HepG2 (cell line): ENCODE measurements around the gene GALNT10. TPM values are rescaled to one million over a fixed set of nuclear protein-coding genes. Genes with fewer than 3 reads are reported as not detected.

ENCODE experiments used
- ATAC-seq: fragments of 200-7000 bp; cut with Tn5 transposase; 3 replicates; pipeline ENCODE4 v1.9.1; 2020; ENCODE audit warnings: mild to moderate bottlenecking, moderate library complexity
- BruUV-seq: library from RNA; stranded (reverse); fragments of 400-500 nt; replicated peaks from 2 replicates; lab custom pipeline; 2021; lab: Mats Ljungman, UMichigan
- CTCF ChIA-PET: fragments of 300-600 bp; formaldehyde crosslinking; extraction: SDS; loops from one replicate; lab custom pipeline; 2021; ENCODE audit warnings: low total read pairs, inconsistent platforms, low intra/inter-chr PET ratio; lab: Yijun Ruan, JAX
- POLR2A ChIA-PET: fragments of 350-600 bp; sonication (Branson Sonifier 250); formaldehyde crosslinking; loops from one replicate; lab custom pipeline; 2020; ENCODE audit warnings: antibody characterized with exemption, inconsistent platforms; lab: Yijun Ruan, JAX
- DNase-seq: peaks from one replicate; pipeline ENCODE4 v3.0.0-alpha.2; 2015; ENCODE audit warnings: low spot score
- FAIRE-seq: peaks from 3 replicates; lab custom pipeline; 2011; peaks lifted over from hg19 to GRCh38; lab: Jason Lieb, UNC
- H2AFZ ChIP-seq: one replicate; pipeline ENCODE4 v1.6.1; 2011; ENCODE audit warnings: low read length, inconsistent platforms
- H3K27ac ChIP-seq: fragments of 300-600 bp; 3 replicates; pipeline ENCODE4 v1.8.0; 2011; ENCODE audit warnings: mixed run types, mild to moderate bottlenecking, mixed read lengths, low read length, inconsistent platforms; ENCODE audit not compliant: insufficient read depth; ENCODE audit errors: extremely low read length
- H3K27me3 ChIP-seq, 2 experiments: fragments of 200-600 bp in 1 of 2; 2 replicates in 1 of 2; 3 replicates in 1 of 2; pipeline versions ENCODE4 v1.6.0 to v1.8.0; 2011; ENCODE audit warnings: low read length in 2 of 2, mild to moderate bottlenecking in 2 of 2, moderate library complexity in 2 of 2, inconsistent platforms in 1 of 2; ENCODE audit not compliant: insufficient read depth in 2 of 2, control insufficient read depth in 1 of 2
- H3K36me3 ChIP-seq, 2 experiments: fragments of 200-600 bp in 1 of 2; replicated peaks in 1 of 2; 2 replicates in 1 of 2; 3 replicates in 1 of 2; pipeline versions ENCODE4 v1.5.1 to v1.8.0; 2011; ENCODE audit warnings: low read length in 2 of 2, inconsistent platforms in 1 of 2; ENCODE audit not compliant: insufficient read depth in 2 of 2, control insufficient read depth in 1 of 2
- H3K4me1 ChIP-seq: 2 replicates; pipeline ENCODE4 v1.5.1; 2012; ENCODE audit warnings: low read length, inconsistent platforms; ENCODE audit not compliant: insufficient read depth
- H3K4me2 ChIP-seq: 2 replicates; pipeline ENCODE4 v1.6.0; 2011; ENCODE audit warnings: low read depth, low read length, inconsistent platforms
- H3K4me3 ChIP-seq, 3 experiments: fragments of 200-600 bp in 1 of 3; sonication (generic), shearing (Covaris generic) in 1 of 3; replicated peaks in 1 of 3; 2 replicates each; pipeline ENCODE4 v1.5.1; 2011 to 2016; ENCODE audit warnings: low read length in 3 of 3, inconsistent platforms in 2 of 3, low read depth in 2 of 3, mild to moderate bottlenecking in 2 of 3, control low read depth in 1 of 3, mixed read lengths in 1 of 3; ENCODE audit not compliant: insufficient read depth in 1 of 3
- H3K79me2 ChIP-seq: one replicate; pipeline ENCODE4 v1.6.1; 2011; ENCODE audit warnings: low read length, inconsistent platforms; ENCODE audit not compliant: insufficient read depth
- H3K9ac ChIP-seq: 2 replicates; pipeline ENCODE4 v1.6.0; 2011; ENCODE audit warnings: mild to moderate bottlenecking, low read depth, low read length, inconsistent platforms; ENCODE audit not compliant: insufficient read depth
- H3K9me3 ChIP-seq: 2 replicates; pipeline ENCODE4 v1.5.1; 2012; ENCODE audit warnings: mild to moderate bottlenecking, low read length
- H4K20me1 ChIP-seq: 2 replicates; pipeline ENCODE4 v1.6.0; 2011; ENCODE audit warnings: inconsistent platforms, mild to moderate bottlenecking, low read length, moderate library complexity; ENCODE audit not compliant: insufficient read depth
- AKNA ChIP-seq: sonication (generic); formaldehyde crosslinking; IDR thresholded peaks from 2 replicates; pipeline ENCODE4 v1.4.0; 2020; ENCODE audit warnings: missing genetic modification reagents, borderline replicate concordance
- CBX5 ChIP-seq: sonication (generic); formaldehyde crosslinking; IDR thresholded peaks from 2 replicates; pipeline ENCODE4 v1.4.0; 2020; ENCODE audit warnings: missing genetic modification reagents, borderline replicate concordance
- KDM3A ChIP-seq: IDR thresholded peaks from 2 replicates; pipeline ENCODE4 v1.6.1; 2018; ENCODE audit warnings: low read depth, missing compliant biosample characterization
- KLF13 ChIP-seq: sonication (generic); formaldehyde crosslinking; IDR thresholded peaks from 2 replicates; pipeline ENCODE4 v1.4.0; 2020; ENCODE audit warnings: mild to moderate bottlenecking, missing genetic modification reagents
- MEF2D ChIP-seq: sonication (generic); formaldehyde crosslinking; IDR thresholded peaks from 2 replicates; pipeline ENCODE4 v1.5.1; 2020; ENCODE audit warnings: mild to moderate bottlenecking, missing genetic modification reagents
- REL ChIP-seq: sonication (generic); formaldehyde crosslinking; conservative IDR thresholded peaks from 2 replicates; pipeline ENCODE4 v1.8.0; 2022; ENCODE audit warnings: mild to moderate bottlenecking, missing genetic modification reagents, moderate library complexity
- SPEN ChIP-seq: sonication (generic); formaldehyde crosslinking; IDR thresholded peaks from 2 replicates; pipeline ENCODE4 v1.5.1; 2020; ENCODE audit warnings: low read depth, mild to moderate bottlenecking, missing genetic modification reagents
- TMF1 ChIP-seq: sonication (generic); formaldehyde crosslinking; IDR thresholded peaks from 2 replicates; pipeline ENCODE4 v1.8.1; 2022; ENCODE audit warnings: low read depth, missing genetic modification reagents
- ZNF510 ChIP-seq: sonication (generic); formaldehyde crosslinking; IDR thresholded peaks from 2 replicates; pipeline ENCODE4 v1.4.0; 2020; ENCODE audit warnings: low read depth, mild to moderate bottlenecking, missing genetic modification reagents
- ZNF619 ChIP-seq: sonication (generic); formaldehyde crosslinking; IDR thresholded peaks from 2 replicates; pipeline ENCODE4 v1.4.0; 2020; ENCODE audit warnings: mild to moderate bottlenecking, missing genetic modification reagents
- WGBS: methylation state at CpG from one replicate; pipeline ENCODE4 v1.1.6; 2017; ENCODE audit warnings: low lambda C conversion rate; 5-methylcytosine and 5-hydroxymethylcytosine counted together
- in situ Hi-C: cut with HindIII; loops from 2 replicates; pipeline ENCODE4 v1.10.0; 2017; ENCODE audit warnings: low pct_unique_long_range_greater_than_20kb; ENCODE audit not compliant: extremely low pct_ligation_motif_present
- intact Hi-C: fragments of 100-400 bp; cut with micrococcal nuclease; formaldehyde crosslinking; loops from one replicate; pipeline ENCODE4 v1.10.0; 2022; ENCODE audit not compliant: unreplicated experiment
- polyA plus RNA-seq, 8 experiments: library from polyadenylated mRNA; depleted of rRNA in 3 of 8; stranded (reverse) in 7 of 8; unstranded in 1 of 8; fragments of >200 nt; fragmentation: Illumina TruSeq in 4 of 8; extraction: Trizol in 4 of 8; gene quantifications; 2 replicates each; pipeline versions ENCODE4 v1.2.1 to v1.2.3, GENCODE V29; 2011 to 2016; ENCODE audit warnings: low read depth in 4 of 8, missing spikeins in 1 of 8, mixed read lengths in 1 of 8; ENCODE audit not compliant: insufficient read depth in 1 of 8
- total RNA-seq, 5 experiments: library from RNA; depleted of rRNA; stranded (reverse); fragments of >200 nt; fragmentation: Illumina TruSeq; extraction: Trizol; gene quantifications; 2 replicates each; pipeline ENCODE4 v1.2.3, GENCODE V29; 2016; ENCODE audit warnings: low read depth in 1 of 5
- TF ChIP-seq, protein P1 (sequence below): IDR thresholded peaks from 2 replicates; pipeline ENCODE4 v1.6.1; 2012; ENCODE audit warnings: low read length, improper control_type of control experiment

The GALNT10 gene
- total and polyA plus RNA-seq, 2 of the 13 experiments (the other 11 are each of a cell fraction or from before 2014, with no cell fraction given), result 8.1 to 11.2 TPM

DNA sequence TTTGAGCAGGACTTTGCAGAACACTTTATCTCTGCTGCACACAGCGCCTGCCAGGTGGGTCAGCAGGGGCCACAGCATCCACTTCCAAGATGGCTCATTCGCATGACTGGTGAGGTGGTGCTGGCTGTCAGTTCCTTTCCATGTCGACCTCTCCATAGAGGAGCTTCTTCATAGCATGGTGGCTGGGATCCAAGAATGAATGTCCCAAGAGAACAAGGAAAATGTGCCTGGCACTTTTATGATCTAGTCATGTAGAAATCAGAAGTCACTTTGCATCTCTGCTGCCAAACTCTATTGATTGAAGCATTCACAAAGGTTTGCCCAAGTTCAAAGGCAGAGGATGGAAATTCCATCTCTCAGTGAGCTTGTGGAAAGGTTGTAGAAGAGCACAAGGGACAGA lies 85.0 kb downstream of the GALNT10 start:
- intact Hi-C loops (no loop called here), in situ Hi-C loops (no loop called here)
- no peaks in the 10 kb centered on the region for H4K20me1 ChIP-seq
- TF ChIP-seq, protein P1, sequence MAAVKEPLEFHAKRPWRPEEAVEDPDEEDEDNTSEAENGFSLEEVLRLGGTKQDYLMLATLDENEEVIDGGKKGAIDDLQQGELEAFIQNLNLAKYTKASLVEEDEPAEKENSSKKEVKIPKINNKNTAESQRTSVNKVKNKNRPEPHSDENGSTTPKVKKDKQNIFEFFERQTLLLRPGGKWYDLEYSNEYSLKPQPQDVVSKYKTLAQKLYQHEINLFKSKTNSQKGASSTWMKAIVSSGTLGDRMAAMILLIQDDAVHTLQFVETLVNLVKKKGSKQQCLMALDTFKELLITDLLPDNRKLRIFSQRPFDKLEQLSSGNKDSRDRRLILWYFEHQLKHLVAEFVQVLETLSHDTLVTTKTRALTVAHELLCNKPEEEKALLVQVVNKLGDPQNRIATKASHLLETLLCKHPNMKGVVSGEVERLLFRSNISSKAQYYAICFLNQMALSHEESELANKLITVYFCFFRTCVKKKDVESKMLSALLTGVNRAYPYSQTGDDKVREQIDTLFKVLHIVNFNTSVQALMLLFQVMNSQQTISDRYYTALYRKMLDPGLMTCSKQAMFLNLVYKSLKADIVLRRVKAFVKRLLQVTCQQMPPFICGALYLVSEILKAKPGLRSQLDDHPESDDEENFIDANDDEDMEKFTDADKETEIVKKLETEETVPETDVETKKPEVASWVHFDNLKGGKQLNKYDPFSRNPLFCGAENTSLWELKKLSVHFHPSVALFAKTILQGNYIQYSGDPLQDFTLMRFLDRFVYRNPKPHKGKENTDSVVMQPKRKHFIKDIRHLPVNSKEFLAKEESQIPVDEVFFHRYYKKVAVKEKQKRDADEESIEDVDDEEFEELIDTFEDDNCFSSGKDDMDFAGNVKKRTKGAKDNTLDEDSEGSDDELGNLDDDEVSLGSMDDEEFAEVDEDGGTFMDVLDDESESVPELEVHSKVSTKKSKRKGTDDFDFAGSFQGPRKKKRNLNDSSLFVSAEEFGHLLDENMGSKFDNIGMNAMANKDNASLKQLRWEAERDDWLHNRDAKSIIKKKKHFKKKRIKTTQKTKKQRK, result no peak
- TF ChIP-seq CBX5 (no peak), KDM3A (CRISPR knock-in tag) (no peak), KLF13 (no peak), ZNF619 (no peak), ZNF510 (CRISPR knock-in tag) (no peak), AKNA (CRISPR knock-in tag) (no peak), MEF2D (CRISPR knock-in tag) (no peak), REL (CRISPR knock-in tag) (no peak), SPEN (no peak), TMF1 (CRISPR knock-in tag) (no peak)
- FAIRE-seq, result no peak
- WGBS, result 95% methylated on average over 3 of the region's 3 CpGs
- H3K9ac ChIP-seq, result no peak overlapping the region
- CTCF ChIA-PET, result no interaction called here
- no peaks in the 10 kb centered on the region for H3K27me3 ChIP-seq
- no peak for DNase-seq
- 0 out of 2 replicates have a peak, but pooled peaks cover 8% of the 10 kb centered on the region for H3K4me1 ChIP-seq
- no TSS peak for BruUV-seq
- no peaks in the 10 kb centered on the region for H3K9me3 ChIP-seq
- no peak overlapping the region for H3K4me3 ChIP-seq
- H3K79me2 ChIP-seq, result no peaks in the 10 kb centered on the region
- no peaks in the 10 kb centered on the region for H3K36me3 ChIP-seq
- H2AFZ ChIP-seq, result no peak overlapping the region
- ATAC-seq, result no peak
- POLR2A ChIA-PET, result no interaction called here
- H3K27ac ChIP-seq, result no peak overlapping the region
- no peak overlapping the region for H3K4me2 ChIP-seq
